ENCODE measurements around the gene EMP2. TPM values are rescaled to one million over a fixed set of nuclear protein-coding genes. Genes with fewer than 3 reads are reported as not detected.

Gene EMP2, protein sequence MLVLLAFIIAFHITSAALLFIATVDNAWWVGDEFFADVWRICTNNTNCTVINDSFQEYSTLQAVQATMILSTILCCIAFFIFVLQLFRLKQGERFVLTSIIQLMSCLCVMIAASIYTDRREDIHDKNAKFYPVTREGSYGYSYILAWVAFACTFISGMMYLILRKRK
- total RNA-seq, result 40.5 and 44.9 TPM in 2 replicates

DNA sequence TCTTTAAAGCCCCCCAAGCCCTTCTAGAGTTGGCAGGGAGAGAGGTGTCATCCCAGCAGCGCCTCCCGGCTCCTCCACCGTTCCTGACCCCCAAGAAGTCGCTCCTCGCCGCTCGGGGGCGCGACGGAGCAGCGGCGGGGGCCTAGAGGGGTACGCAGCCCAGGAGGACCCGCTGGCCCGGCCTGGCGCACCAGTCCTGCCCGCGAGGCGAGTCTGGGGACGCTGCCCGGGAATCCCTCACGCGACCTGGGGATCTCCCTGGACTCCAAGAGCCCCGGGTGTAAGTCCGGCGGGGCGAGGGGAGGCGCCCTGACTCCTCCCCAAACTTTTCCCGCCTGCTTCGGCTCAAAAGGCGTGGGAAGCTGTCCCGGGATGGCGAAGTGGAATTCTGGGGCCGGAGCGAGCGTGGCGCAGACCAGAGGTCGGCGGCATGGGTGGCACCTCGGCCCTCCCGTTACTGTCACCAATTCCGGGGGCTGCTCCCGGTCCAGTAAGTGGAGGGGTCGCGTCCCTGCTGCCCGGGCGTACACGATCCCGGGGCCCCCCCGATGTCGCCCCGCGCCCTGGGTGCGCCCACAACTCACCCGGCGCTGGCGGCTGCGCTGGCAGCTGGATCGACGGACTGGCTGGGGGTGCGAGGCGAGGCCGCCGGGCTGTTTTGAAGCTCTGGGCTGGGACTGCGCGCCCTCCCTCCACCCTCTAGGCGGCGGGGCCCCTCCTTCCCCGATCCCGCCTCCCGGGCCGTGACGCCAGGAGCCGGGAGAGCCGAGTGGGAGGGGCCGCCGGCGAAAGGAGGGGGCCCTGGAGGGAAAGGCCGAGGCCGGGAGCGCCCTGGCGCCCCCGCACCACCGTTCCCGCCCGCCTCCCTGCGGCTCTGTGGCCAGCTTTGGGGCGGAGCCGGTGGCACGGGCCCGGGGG lies at the start of gene EMP2:
Gene EMP2, minus strand, starts transcription at position 634 of the 918 bp plus-strand sequence. CDS start 32,981 bp downstream, outside the sequence.

Other genes with a start within 250 kb of the EMP2 start
- gene ATF7IP2, start 194.5 kb downstream of the EMP2 start, total RNA-seq, result 9.4 and 9.9 TPM in 2 replicates
- 0.26 TPM in 1 of 2 replicates, not detected in the other for gene TEKT5, start 114.3 kb upstream of the EMP2 start, total RNA-seq
- 29.3 and 31.1 TPM in 2 replicates for gene NUBP1, start 163.2 kb upstream of the EMP2 start, total RNA-seq
- gene TVP23A, start 238.2 kb upstream of the EMP2 start, total RNA-seq, result not detected in 2 replicates

Data from dermis lymphatic vessel endothelial cell (primary cell).